GM20000 (cell line): ENCODE results near the gene ANKH.
A peak's percentile ranks its signal among the peaks of the same experiment; 100 is the strongest.

ENCODE experiments used
- DNase-seq: peaks from one replicate; pipeline ENCODE4 v3.0.0; 2012; ENCODE audit warnings: low spot score
- TF ChIP-seq, protein P1 (sequence below): IDR thresholded peaks from 2 replicates; pipeline ENCODE4 v1.5.1; 2012; ENCODE audit warnings: mild to moderate bottlenecking, control low read depth; ENCODE audit errors: extremely low read depth, missing control alignments

ANKH gene

DNA sequence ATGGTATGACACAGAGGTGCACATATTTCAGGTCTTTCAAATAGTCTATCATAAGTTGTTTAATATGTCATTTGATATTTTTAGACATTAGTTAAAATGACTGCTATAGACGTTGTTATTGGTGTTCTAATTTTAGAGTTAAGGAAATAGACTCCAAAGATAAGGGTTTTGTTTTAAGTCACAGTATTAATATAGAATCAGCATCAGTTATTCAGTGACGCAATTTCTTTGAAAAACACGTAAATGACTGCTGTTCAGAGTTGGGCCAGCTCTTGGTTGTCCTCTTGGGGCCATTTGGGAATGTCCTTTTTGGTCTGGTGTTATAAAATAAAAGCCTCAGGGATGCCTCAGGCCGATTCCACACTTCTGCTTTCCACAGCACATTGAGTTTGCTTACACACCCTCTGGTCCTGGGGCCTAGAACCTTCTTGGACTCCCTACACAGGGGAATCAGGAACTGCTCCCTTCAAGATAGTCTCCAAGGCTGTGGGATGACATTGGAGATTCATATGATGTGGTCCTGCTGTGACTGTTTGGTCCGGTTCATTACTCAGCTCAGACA, 192.7 kb downstream of the ANKH start:
- TF ChIP-seq, protein P1, sequence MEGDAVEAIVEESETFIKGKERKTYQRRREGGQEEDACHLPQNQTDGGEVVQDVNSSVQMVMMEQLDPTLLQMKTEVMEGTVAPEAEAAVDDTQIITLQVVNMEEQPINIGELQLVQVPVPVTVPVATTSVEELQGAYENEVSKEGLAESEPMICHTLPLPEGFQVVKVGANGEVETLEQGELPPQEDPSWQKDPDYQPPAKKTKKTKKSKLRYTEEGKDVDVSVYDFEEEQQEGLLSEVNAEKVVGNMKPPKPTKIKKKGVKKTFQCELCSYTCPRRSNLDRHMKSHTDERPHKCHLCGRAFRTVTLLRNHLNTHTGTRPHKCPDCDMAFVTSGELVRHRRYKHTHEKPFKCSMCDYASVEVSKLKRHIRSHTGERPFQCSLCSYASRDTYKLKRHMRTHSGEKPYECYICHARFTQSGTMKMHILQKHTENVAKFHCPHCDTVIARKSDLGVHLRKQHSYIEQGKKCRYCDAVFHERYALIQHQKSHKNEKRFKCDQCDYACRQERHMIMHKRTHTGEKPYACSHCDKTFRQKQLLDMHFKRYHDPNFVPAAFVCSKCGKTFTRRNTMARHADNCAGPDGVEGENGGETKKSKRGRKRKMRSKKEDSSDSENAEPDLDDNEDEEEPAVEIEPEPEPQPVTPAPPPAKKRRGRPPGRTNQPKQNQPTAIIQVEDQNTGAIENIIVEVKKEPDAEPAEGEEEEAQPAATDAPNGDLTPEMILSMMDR = no peak
- peak; percentile 29 for DNase-seq

DNA sequence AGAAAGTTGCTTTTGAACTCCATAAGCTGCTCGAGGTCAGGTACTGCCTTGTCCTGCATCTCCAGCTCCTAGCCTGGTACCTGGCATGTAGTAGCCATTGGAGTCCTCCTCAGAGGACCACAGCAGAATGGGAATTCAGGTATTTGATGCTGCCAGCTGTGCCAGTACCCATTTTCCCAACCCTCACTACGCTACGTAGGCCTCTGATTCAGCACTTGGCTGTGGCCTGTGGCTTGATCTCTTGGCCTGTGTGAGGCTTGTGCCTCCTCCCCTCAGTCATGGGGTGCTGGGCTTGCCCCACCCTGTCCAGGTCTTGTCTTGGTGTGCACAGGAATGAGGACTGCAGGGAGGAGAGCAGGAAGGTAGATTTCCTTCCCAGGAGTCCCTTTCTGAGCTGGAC, 195.3 kb downstream of the ANKH start:
- no peak for DNase-seq
- TF ChIP-seq, protein P1 = no peak

DNA sequence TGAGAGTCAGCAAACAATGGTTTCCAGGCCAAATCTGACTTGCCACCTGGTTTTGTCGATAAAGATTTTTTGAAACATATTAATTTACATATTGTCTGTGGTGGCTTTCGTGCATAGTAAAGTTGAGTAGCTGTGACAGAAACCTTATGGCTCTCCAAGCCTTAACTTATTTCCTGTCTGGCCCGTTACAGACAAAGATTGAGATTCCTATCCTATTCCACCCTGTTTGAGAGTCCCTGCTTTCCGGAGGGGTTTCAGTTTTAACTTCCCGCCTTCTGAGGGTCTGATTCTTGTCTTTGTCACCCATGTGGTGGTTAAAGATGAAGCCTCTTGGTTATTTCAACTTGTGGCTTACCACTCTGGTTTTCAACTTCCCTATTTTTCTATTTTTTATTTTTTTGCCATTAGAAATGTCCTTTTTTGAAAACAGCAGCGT, 195.7 kb downstream of the ANKH start:
- peak; percentile 32 for DNase-seq
- TF ChIP-seq, protein P1 = no peak

DNA sequence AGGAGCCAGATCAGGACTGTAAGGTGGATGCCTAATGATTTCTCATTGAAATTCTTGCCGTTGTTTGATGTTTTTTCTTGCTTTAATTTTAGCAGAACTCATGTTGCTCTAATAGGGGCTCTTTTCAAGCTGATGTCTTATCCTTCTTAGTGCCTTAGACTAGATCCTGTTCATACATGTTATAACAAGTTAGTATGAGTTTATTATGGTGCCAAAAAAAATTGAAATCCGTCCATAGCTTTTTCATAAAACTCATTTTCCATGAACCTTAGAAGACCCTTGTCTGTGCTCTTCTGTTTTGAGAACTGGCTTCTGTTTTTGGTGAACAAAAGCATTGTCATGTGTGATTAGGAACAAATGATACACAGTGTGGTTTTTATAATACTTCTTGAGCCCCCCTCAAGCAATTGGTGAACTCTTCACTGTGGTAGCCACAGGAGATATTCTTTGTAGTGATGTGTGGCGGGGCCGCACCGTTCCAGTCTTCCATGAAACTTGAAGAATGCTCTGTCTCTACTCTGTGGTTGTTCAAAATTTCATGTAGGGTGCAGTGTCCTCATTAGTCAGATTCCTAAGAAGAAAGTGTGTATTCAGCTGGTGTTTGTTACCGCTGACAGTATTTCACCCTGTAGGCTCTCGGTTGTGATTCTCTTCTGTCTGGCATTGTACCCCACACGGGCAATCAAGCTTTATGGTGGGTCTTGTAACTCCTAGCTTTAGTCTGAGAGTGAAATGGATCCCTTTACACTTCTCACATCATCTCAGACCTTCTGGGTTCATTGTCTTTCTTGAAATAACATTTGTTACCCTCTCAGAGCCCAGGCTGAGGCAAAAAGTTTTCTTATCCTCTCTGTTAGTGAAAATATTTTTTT, 196.4 kb downstream of the ANKH start:
- TF ChIP-seq, protein P1 = no peak
- DNase-seq = no peak

DNA sequence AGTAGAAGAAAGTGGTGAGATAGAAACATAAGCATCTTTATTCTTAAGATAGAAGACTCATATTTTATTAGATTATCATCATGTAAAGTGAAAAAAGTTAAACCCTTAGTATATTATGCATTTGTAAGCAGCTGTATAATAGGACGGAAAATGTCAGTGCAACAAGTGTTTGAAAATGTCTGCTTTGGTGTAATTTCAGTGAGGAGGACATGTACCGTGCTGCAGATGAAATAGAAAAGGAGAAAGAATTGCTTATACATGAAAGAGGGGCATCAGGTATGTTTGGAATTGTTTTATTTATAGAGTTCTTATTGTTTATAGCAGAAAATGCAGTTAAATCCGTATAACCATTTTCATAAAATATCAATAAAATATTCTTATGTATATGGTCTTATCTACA, 198.1 kb downstream of the ANKH start:
- no peak for DNase-seq
- TF ChIP-seq, protein P1 = no peak

DNA sequence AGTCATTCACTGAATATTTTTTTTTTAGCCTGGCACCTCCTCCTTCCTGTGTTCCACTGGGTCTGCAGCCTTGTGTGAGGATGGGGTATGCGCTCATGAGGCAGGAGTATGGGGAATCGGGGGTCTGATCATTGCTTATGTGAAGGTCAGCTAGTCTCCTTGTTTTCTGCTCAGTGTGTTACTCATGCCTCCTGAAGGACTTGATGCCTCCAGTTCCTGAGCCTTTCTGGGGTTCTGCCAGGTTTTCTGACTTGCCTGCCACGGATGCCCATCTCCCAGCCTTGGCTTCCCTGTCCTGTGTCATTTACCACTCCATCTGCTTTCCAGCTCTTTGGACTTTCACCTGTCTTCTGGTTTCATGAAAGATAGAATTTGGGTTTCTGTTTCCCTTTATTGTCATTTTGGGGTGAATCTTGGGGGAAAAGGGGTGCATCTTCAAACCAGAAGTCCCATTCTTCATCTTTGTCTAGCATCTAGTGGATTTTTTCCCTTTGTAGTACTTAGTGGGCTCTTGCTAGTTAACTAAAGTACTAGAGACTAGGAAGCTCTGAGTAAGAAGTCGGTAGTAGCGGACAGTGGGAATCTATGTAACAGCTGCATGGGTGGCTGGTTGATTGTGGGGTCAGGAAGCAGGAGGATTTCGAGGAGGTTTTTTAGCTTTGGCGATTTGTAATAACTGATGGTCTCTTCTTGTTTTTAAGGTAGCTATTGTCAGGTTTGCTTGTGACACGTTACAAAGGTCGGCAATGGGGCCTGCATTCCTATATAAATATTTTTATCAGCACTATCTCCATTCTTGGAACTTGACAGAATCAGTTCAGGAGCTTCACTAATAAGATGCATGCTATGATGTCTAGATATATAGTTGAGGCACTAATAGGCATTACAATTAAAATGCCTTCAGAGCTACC, 198.8 kb downstream of the ANKH start:
- no peak for DNase-seq
- TF ChIP-seq, protein P1 = no peak
